Fibroblast of lung (primary cell): ENCODE results near the gene PYGO2.

ENCODE experiments used
- EZH2 ChIP-seq: IDR thresholded peaks from 2 replicates; pipeline ENCODE4 v1.5.1; 2012; ENCODE audit warnings: low read length, control low read depth, mild to moderate bottlenecking; ENCODE audit errors: missing control alignments
- TF ChIP-seq, protein P1 (sequence below), 2 donors: IDR thresholded peaks in 1 of 2; conservative IDR thresholded peaks in 1 of 2; 1 replicate in 1 of 2; 2 replicates in 1 of 2; pipeline ENCODE4 v1.5.1; 2011 to 2012; ENCODE audit warnings: low read length in 2 of 2, control low read depth in 1 of 2, inconsistent platforms in 1 of 2, low read depth in 1 of 2, mild to moderate bottlenecking in 1 of 2

DNA sequence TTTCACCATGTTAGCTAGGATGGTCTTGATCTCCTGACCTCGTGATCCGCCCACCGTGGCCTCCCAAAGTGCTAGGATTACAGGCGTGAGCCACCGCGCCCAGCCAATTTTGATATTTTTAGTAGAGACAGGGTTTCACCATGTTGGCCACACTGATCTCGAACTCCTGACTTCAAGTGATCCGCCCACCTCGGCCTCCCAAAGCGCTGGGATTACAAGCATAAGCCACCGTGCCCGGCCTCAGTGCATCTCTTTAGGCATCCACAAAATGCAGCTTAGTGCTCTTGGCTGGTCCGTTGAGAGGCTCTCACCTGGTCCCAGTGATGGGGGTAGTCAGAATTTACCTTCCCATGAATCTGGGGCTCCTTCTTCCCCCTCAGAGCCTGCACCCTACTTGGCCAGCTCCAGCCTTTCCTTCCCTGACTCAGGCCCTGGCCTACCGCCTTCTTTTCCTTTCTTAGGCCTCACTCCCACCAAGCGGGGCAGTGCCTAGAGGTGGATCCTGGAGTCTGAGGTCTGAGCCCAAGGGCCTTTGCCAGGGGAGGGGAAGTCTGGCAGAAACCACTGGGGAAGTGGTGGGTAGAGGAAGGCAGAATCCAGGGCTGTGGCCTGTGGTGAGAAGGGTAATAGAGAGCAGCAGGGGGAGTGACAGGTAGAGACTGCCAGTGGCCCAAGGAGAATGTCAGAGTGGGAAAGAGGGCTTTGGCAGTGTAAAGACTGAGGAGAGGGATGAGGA is 35.6 kb upstream of the PYGO2 start:
- TF ChIP-seq, protein P1, sequence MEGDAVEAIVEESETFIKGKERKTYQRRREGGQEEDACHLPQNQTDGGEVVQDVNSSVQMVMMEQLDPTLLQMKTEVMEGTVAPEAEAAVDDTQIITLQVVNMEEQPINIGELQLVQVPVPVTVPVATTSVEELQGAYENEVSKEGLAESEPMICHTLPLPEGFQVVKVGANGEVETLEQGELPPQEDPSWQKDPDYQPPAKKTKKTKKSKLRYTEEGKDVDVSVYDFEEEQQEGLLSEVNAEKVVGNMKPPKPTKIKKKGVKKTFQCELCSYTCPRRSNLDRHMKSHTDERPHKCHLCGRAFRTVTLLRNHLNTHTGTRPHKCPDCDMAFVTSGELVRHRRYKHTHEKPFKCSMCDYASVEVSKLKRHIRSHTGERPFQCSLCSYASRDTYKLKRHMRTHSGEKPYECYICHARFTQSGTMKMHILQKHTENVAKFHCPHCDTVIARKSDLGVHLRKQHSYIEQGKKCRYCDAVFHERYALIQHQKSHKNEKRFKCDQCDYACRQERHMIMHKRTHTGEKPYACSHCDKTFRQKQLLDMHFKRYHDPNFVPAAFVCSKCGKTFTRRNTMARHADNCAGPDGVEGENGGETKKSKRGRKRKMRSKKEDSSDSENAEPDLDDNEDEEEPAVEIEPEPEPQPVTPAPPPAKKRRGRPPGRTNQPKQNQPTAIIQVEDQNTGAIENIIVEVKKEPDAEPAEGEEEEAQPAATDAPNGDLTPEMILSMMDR (conservative IDR thresholded peaks at IDR 0.05 in 1 of 2, IDR thresholded peaks at IDR 0.05 in 1 of 2; ENCODE audit: low read depth in 1 of 2, low read length in 2 of 2): no peak
- TF ChIP-seq EZH2: no peak
